GM12878 (cell line): ENCODE results near the gene DMRTB1. TPM values are rescaled to one million over a fixed set of nuclear protein-coding genes. Genes with fewer than 3 reads are reported as not detected.

ENCODE experiments used
- ATAC-seq: fragments of 200-7000 bp; cut with Tn5 transposase; 3 replicates; pipeline ENCODE4 v1.9.1; 2020; ENCODE audit warnings: mild to moderate bottlenecking, moderate library complexity
- BruUV-seq: library from RNA; stranded (reverse); fragments of 400-500 nt; replicated peaks from 2 replicates; lab custom pipeline; 2021; lab: Mats Ljungman, UMichigan
- CTCF ChIA-PET: fragments of 300-600 bp; sonication (Branson Sonifier 250); formaldehyde crosslinking; extraction: SDS; loops from one replicate; lab custom pipeline; 2021; ENCODE audit warnings: inconsistent platforms; lab: Yijun Ruan, JAX
- POLR2A ChIA-PET: fragments of 350-600 bp; formaldehyde crosslinking; extraction: SDS; loops from one replicate; lab custom pipeline; 2021; ENCODE audit warnings: inconsistent platforms; lab: Charles Lee
- RAD21 ChIA-PET: fragments of 300-600 bp; sonication (Branson Sonifier 250); formaldehyde crosslinking; loops from one replicate; lab custom pipeline; 2023; ENCODE audit warnings: antibody characterized with exemption; ENCODE audit not compliant: unreplicated experiment; lab: Charles Lee
- SMC1A ChIA-PET: fragments of 300-600 bp; sonication (Branson Sonifier 250); formaldehyde crosslinking; loops from one replicate; lab custom pipeline; 2023; ENCODE audit not compliant: unreplicated experiment, uncharacterized antibody; lab: Charles Lee
- DNase-seq: peaks from one replicate; pipeline ENCODE4 v3.0.0-alpha.2; 2011; ENCODE audit warnings: low read depth, low spot score
- FAIRE-seq: peaks from 3 replicates; lab custom pipeline; 2011; peaks lifted over from hg19 to GRCh38; lab: Jason Lieb, UNC
- H2AFZ ChIP-seq: 2 replicates; pipeline ENCODE4 v1.6.0; 2011; ENCODE audit warnings: low read depth, low read length, control low read depth; ENCODE audit not compliant: control insufficient read depth
- H3K27ac ChIP-seq: 2 replicates; pipeline ENCODE4 v1.5.1; 2011; ENCODE audit warnings: control low read depth; ENCODE audit not compliant: control insufficient read depth, insufficient read depth
- H3K27me3 ChIP-seq, 2 experiments: replicated peaks in 1 of 2; 2 replicates each; pipeline versions ENCODE4 v1.6.0 to v1.6.1; 2011; ENCODE audit warnings: low read length in 1 of 2; ENCODE audit not compliant: control insufficient read depth in 2 of 2, insufficient read depth in 2 of 2
- H3K36me3 ChIP-seq, 2 experiments: 2 replicates each; pipeline ENCODE4 v1.5.1; 2011; ENCODE audit warnings: low read length in 1 of 2; ENCODE audit not compliant: control insufficient read depth in 2 of 2, insufficient read depth in 2 of 2
- H3K4me1 ChIP-seq: 2 replicates; pipeline ENCODE4 v1.6.1; 2011; ENCODE audit warnings: mild to moderate bottlenecking, low read length, moderate library complexity, mixed read lengths; ENCODE audit not compliant: control insufficient read depth, insufficient read depth
- H3K4me2 ChIP-seq: 2 replicates; pipeline ENCODE4 v1.6.0; 2011; ENCODE audit warnings: control low read depth; ENCODE audit not compliant: control insufficient read depth, insufficient read depth
- H3K4me3 ChIP-seq: fragments of 200-600 bp; sonication (generic); 2 replicates; pipeline ENCODE4 v1.5.1; 2016
- H3K79me2 ChIP-seq: 2 replicates; pipeline ENCODE4 v1.6.0; 2011; ENCODE audit warnings: low read length; ENCODE audit not compliant: control insufficient read depth, insufficient read depth
- H3K9ac ChIP-seq: 2 replicates; pipeline ENCODE4 v1.8.0; 2011; ENCODE audit warnings: low read length, control low read depth, mixed read lengths; ENCODE audit not compliant: control insufficient read depth, insufficient read depth
- H3K9me3 ChIP-seq: replicated peaks from 3 replicates; pipeline ENCODE4 v1.5.1; 2011; ENCODE audit warnings: mild to moderate bottlenecking, low read length; ENCODE audit not compliant: control insufficient read depth, insufficient read depth
- H4K20me1 ChIP-seq: 2 replicates; pipeline ENCODE4 v1.6.0; 2011; ENCODE audit not compliant: control insufficient read depth, insufficient read depth
- BMI1 ChIP-seq: fragments of 450-650 bp; IDR thresholded peaks from 2 replicates; pipeline ENCODE4 v1.6.1; 2016; ENCODE audit warnings: mild to moderate bottlenecking, moderate library complexity, borderline replicate concordance
- CBX5 ChIP-seq: sonication (generic); IDR thresholded peaks from 2 replicates; pipeline ENCODE4 v1.6.1; 2016; ENCODE audit warnings: low read depth, moderate library complexity, mild to moderate bottlenecking, inconsistent platforms
- CHD2 ChIP-seq: IDR thresholded peaks from 2 replicates; pipeline ENCODE4 v1.6.1; 2011; ENCODE audit warnings: low read depth, low read length, improper control_type of control experiment, borderline replicate concordance
- EED ChIP-seq: sonication (generic); IDR thresholded peaks from 2 replicates; pipeline ENCODE4 v1.6.1; 2016; ENCODE audit warnings: antibody characterized with exemption, low read depth
- HDAC2 ChIP-seq: fragments of 200-600 bp; sonication (generic); IDR thresholded peaks from 2 replicates; pipeline ENCODE4 v1.6.1; 2017
- IKZF2 ChIP-seq, 2 experiments: fragments of 450-650 bp; IDR thresholded peaks; 2 replicates each; pipeline ENCODE4 v1.6.1; 2017; ENCODE audit warnings: mild to moderate bottlenecking in 2 of 2, moderate library complexity in 2 of 2
- KDM1A ChIP-seq: fragments of 200-600 bp; sonication (generic); IDR thresholded peaks from 2 replicates; pipeline ENCODE4 v1.6.1; 2016; ENCODE audit warnings: borderline replicate concordance
- MTA2 ChIP-seq: fragments of 450-650 bp; IDR thresholded peaks from 2 replicates; pipeline ENCODE4 v1.6.1; 2016; ENCODE audit warnings: low read depth, mild to moderate bottlenecking, moderate library complexity
- NFXL1 ChIP-seq: fragments of 450-650 bp; IDR thresholded peaks from 2 replicates; pipeline ENCODE4 v1.6.1; 2017; ENCODE audit warnings: antibody characterized with exemption, mild to moderate bottlenecking, borderline replicate concordance
- PAX8 ChIP-seq: fragments of 450-650 bp; IDR thresholded peaks from 2 replicates; pipeline ENCODE4 v1.6.1; 2017; ENCODE audit warnings: mild to moderate bottlenecking, moderate library complexity
- RFX5 ChIP-seq: IDR thresholded peaks from 2 replicates; pipeline ENCODE4 v1.6.1; 2011; ENCODE audit warnings: low read depth, low read length, improper control_type of control experiment
- YBX1 ChIP-seq: fragments of 450-650 bp; IDR thresholded peaks from 2 replicates; pipeline ENCODE4 v1.6.1; 2016; ENCODE audit warnings: antibody characterized with exemption
- ZNF384 ChIP-seq: IDR thresholded peaks from 2 replicates; pipeline ENCODE4 v1.6.1; 2012; ENCODE audit warnings: low read depth, mild to moderate bottlenecking, low read length, improper control_type of control experiment, borderline replicate concordance
- ZNF622 ChIP-seq: fragments of 450-650 bp; IDR thresholded peaks from 2 replicates; pipeline ENCODE4 v1.6.1; 2017; ENCODE audit warnings: mild to moderate bottlenecking, inconsistent platforms
- WGBS: methylation state at CpG from one replicate; pipeline ENCODE4 v1.1.6; 2016; ENCODE audit warnings: low lambda C conversion rate; ENCODE audit not compliant: insufficient replicate concordance, insufficient coverage; ENCODE audit errors: missing lambda C conversion rate; 5-methylcytosine and 5-hydroxymethylcytosine counted together
- in situ Hi-C: fragments of 300-500 bp; cut with MboI; formaldehyde crosslinking; loops from 9 replicates; pipeline ENCODE4 v1.14.3; 2018; ENCODE audit warnings: mixed read lengths
- intact Hi-C: fragments of 100-400 bp; cut with micrococcal nuclease; formaldehyde crosslinking; loops from one replicate; pipeline ENCODE4 v1.14.2; 2022; ENCODE audit not compliant: unreplicated experiment
- polyA plus RNA-seq, 11 experiments: library from polyadenylated mRNA; depleted of rRNA in 4 of 11; unstranded in 6 of 11; stranded (reverse) in 5 of 11; fragments of >200 nt; fragmentation: Nextera tagmentation in 4 of 11; fragmentation: Illumina TruSeq in 1 of 11; extraction: Ambion mirVana in 4 of 11; extraction: Trizol in 1 of 11; gene quantifications; 1 replicate in 1 of 11; 2 replicates in 10 of 11; pipeline versions ENCODE4 v1.2.1 to v1.2.3, GENCODE V29; 2011 to 2016; ENCODE audit warnings: inconsistent platforms in 2 of 11, missing spikeins in 2 of 11, low read depth in 1 of 11
- total RNA-seq, 4 experiments: library from RNA; depleted of rRNA in 3 of 4; stranded (reverse); fragments of >200 nt in 3 of 4; fragmentation: Illumina TruSeq in 1 of 4; extraction: Trizol in 1 of 4; gene quantifications; 2 replicates each; pipeline versions ENCODE4 v1.2.1 to v1.2.3, GENCODE V29; 2013 to 2021
- TF ChIP-seq, protein P1 (sequence below): fragments of 450-650 bp; IDR thresholded peaks from 2 replicates; pipeline ENCODE4 v1.6.1; 2017; ENCODE audit warnings: mild to moderate bottlenecking, low read depth, inconsistent platforms; ENCODE audit not compliant: poor library complexity, severe bottlenecking
- TF ChIP-seq, protein P2 (sequence below): IDR thresholded peaks from 2 replicates; pipeline ENCODE4 v1.6.1; 2012; ENCODE audit warnings: mild to moderate bottlenecking, low read depth, low read length
- TF ChIP-seq, protein P3 (sequence below): fragments of 450-650 bp; conservative IDR thresholded peaks from 2 replicates; pipeline ENCODE4 v1.6.1; 2017; ENCODE audit warnings: mild to moderate bottlenecking, moderate library complexity

Gene DMRTB1
- total and polyA plus RNA-seq, 10 of the 15 experiments (the other 5 are each of a cell fraction or from before 2014, with no cell fraction given): not detected

DNA sequence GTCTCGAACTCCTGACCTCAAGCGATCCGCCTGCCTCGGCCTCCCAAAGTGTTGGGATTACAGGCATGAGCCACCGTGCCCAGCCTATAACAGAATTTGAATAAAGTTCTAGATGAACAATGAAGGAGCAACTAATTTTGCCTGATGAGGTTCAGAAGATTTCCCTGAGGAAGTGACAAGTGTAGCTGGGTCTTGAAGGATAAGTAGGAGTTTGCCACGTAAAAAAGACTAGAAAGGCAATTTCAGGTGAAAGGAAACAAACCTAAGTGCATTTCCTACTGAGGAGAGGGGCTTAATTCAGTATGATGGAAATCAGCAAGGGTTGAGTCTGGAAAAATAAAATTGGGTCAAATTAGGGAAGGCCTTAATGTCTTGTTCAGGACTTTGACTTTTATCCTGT lies 18.6 kb upstream of the DMRTB1 start (continued):
- TF ChIP-seq, protein P1, sequence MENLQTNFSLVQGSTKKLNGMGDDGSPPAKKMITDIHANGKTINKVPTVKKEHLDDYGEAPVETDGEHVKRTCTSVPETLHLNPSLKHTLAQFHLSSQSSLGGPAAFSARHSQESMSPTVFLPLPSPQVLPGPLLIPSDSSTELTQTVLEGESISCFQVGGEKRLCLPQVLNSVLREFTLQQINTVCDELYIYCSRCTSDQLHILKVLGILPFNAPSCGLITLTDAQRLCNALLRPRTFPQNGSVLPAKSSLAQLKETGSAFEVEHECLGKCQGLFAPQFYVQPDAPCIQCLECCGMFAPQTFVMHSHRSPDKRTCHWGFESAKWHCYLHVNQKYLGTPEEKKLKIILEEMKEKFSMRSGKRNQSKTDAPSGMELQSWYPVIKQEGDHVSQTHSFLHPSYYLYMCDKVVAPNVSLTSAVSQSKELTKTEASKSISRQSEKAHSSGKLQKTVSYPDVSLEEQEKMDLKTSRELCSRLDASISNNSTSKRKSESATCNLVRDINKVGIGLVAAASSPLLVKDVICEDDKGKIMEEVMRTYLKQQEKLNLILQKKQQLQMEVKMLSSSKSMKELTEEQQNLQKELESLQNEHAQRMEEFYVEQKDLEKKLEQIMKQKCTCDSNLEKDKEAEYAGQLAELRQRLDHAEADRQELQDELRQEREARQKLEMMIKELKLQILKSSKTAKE: no peak
- TF ChIP-seq KDM1A (no peak), CBX5 (no peak), CHD2 (no peak), MTA2 (no peak)

DNA sequence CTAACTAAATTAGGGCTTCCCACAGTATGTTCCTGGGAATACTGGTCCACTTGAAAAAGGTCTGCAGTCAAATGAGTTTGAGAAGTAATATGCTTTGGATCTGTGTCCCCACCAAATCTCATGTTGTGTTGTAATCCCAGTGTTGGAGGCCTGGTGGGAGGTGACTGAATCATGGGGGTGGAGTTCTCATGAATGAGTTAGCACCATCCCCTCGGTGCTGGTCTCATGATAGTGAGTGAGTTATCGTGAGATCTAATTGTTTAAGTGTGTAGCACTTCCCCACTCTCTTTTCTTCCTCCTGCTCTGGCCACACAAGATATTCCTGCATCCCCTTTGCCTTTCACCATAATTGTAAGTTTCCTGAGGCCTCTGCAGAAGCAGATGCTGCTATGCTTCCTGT lies 16.9 kb upstream of the DMRTB1 start:
- Histone ChIP-seq H3K9ac (no peak overlapping the region), H3K4me3 (no peak overlapping the region), H2AFZ (no peak overlapping the region), H3K36me3 (no peaks in the 10 kb centered on the region), H3K9me3 (no peaks in the 10 kb centered on the region), H3K79me2 (no peaks in the 10 kb centered on the region), H3K4me1 (no peaks in the 10 kb centered on the region), H4K20me1 (no peaks in the 10 kb centered on the region), H3K4me2 (no peak overlapping the region), H3K27ac (no peak overlapping the region), H3K27me3 (no peaks in the 10 kb centered on the region; a peak in 1 of 4 replicates)
- ATAC-seq: peak; percentile 55
- no peak for DNase-seq
- WGBS: 0% methylated on average over 2 of the region's 2 CpGs
- POLR2A ChIA-PET: interaction anchor here (1.1 kb wide), 1 partner anchor 10 kb away, joined by 4 read pairs; no protein-coding TSS in a partner anchor
- SMC1A ChIA-PET: interaction anchor here (2.6 kb wide), 1 partner anchor 10 kb away, joined by 8 read pairs; no protein-coding TSS in a partner anchor
- RAD21 ChIA-PET: interaction anchor here (1.0 kb wide), 1 partner anchor 75 kb away, joined by 3 read pairs; no protein-coding TSS in a partner anchor
- no peak for FAIRE-seq
- CTCF ChIA-PET: interaction anchor here (0.6 to 1.7 kb wide), 3 partner anchors 9 to 272 kb away, joined by 3 to 6 read pairs (median 5); no protein-coding TSS in a partner anchor
- intact Hi-C loops (no loop called here), in situ Hi-C loops (no loop called here)
- BruUV-seq: no TSS peak
- TF ChIP-seq YBX1 (no peak), NFXL1 (no peak), BMI1 (no peak), RFX5 (no peak), IKZF2 (IDR thresholded peaks at IDR 0.05) (no peak), EED (no peak), ZNF384 (no peak), ZNF622 (no peak), PAX8 (no peak), HDAC2 (no peak)
- TF ChIP-seq, protein P2, sequence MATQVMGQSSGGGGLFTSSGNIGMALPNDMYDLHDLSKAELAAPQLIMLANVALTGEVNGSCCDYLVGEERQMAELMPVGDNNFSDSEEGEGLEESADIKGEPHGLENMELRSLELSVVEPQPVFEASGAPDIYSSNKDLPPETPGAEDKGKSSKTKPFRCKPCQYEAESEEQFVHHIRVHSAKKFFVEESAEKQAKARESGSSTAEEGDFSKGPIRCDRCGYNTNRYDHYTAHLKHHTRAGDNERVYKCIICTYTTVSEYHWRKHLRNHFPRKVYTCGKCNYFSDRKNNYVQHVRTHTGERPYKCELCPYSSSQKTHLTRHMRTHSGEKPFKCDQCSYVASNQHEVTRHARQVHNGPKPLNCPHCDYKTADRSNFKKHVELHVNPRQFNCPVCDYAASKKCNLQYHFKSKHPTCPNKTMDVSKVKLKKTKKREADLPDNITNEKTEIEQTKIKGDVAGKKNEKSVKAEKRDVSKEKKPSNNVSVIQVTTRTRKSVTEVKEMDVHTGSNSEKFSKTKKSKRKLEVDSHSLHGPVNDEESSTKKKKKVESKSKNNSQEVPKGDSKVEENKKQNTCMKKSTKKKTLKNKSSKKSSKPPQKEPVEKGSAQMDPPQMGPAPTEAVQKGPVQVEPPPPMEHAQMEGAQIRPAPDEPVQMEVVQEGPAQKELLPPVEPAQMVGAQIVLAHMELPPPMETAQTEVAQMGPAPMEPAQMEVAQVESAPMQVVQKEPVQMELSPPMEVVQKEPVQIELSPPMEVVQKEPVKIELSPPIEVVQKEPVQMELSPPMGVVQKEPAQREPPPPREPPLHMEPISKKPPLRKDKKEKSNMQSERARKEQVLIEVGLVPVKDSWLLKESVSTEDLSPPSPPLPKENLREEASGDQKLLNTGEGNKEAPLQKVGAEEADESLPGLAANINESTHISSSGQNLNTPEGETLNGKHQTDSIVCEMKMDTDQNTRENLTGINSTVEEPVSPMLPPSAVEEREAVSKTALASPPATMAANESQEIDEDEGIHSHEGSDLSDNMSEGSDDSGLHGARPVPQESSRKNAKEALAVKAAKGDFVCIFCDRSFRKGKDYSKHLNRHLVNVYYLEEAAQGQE: no peak
- TF ChIP-seq, protein P3, sequence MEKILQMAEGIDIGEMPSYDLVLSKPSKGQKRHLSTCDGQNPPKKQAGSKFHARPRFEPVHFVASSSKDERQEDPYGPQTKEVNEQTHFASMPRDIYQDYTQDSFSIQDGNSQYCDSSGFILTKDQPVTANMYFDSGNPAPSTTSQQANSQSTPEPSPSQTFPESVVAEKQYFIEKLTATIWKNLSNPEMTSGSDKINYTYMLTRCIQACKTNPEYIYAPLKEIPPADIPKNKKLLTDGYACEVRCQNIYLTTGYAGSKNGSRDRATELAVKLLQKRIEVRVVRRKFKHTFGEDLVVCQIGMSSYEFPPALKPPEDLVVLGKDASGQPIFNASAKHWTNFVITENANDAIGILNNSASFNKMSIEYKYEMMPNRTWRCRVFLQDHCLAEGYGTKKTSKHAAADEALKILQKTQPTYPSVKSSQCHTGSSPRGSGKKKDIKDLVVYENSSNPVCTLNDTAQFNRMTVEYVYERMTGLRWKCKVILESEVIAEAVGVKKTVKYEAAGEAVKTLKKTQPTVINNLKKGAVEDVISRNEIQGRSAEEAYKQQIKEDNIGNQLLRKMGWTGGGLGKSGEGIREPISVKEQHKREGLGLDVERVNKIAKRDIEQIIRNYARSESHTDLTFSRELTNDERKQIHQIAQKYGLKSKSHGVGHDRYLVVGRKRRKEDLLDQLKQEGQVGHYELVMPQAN: no peak
